OCI-LY3 (cell line): ENCODE data around the gene GPR21.

Experiments used
- H2AFZ ChIP-seq: fragments of 200-600, 300-600 bp; shearing (Covaris generic); 2 replicates; pipeline ENCODE4 v1.6.0; 2014; ENCODE audit warnings: antibody characterized with exemption, low read depth, low read length
- H3K27ac ChIP-seq: fragments of 200-600, 300-600 bp; sonication (generic); 2 replicates; pipeline ENCODE4 v1.5.1; 2014; ENCODE audit warnings: mild to moderate bottlenecking, low read length, moderate library complexity, mixed read lengths
- H3K27me3 ChIP-seq: fragments of 200-600, 300-600 bp; sonication (generic); 2 replicates; pipeline ENCODE4 v1.6.1; 2014; ENCODE audit warnings: low read depth, low read length, mixed read lengths
- H3K36me3 ChIP-seq: fragments of 200-600, 300-600 bp; sonication (generic); replicated peaks from 2 replicates; pipeline ENCODE3; 2014; ENCODE audit warnings: low read depth, low read length, mixed read lengths
- H3K4me1 ChIP-seq: fragments of 300-600, 200-600 bp; sonication (generic); 2 replicates; pipeline ENCODE4 v1.6.1; 2014; ENCODE audit warnings: low read length, mixed read lengths
- H3K4me2 ChIP-seq: fragments of 200-600, 300-600 bp; sonication (generic); 2 replicates; pipeline ENCODE4 v1.6.1; 2014; ENCODE audit warnings: low read length, mixed read lengths
- H3K4me3 ChIP-seq: fragments of 300-600, 200-600 bp; sonication (generic); 2 replicates; pipeline ENCODE4 v1.5.1; 2014; ENCODE audit warnings: antibody characterized with exemption, mild to moderate bottlenecking, low read length, moderate library complexity
- H3K79me2 ChIP-seq: fragments of 300-600, 200-600 bp; shearing (Covaris generic); 2 replicates; pipeline ENCODE4 v1.6.1; 2014; ENCODE audit warnings: mild to moderate bottlenecking, low read length, mixed read lengths
- H3K9ac ChIP-seq: fragments of 300-600, 200-600 bp; shearing (Covaris generic); 2 replicates; pipeline ENCODE4 v1.6.0; 2014; ENCODE audit warnings: mild to moderate bottlenecking, low read length, moderate library complexity
- H3K9me3 ChIP-seq: fragments of 200-600, 300-600 bp; shearing (Covaris generic); 2 replicates; pipeline ENCODE4 v1.6.1; 2014; ENCODE audit warnings: low read length, mixed read lengths; ENCODE audit not compliant: insufficient read depth
- H4K20me1 ChIP-seq: fragments of 200-600, 300-600 bp; sonication (generic); 2 replicates; pipeline ENCODE4 v1.6.1; 2016; ENCODE audit warnings: low read length, mixed read lengths; ENCODE audit not compliant: insufficient read depth
- EZH2phosphoT487 ChIP-seq: fragments of 200-600 bp; shearing (Covaris generic); IDR thresholded peaks from 2 replicates; pipeline ENCODE4 v1.6.1; 2018; ENCODE audit warnings: antibody characterized with exemption, mixed run types, low read depth
- TF ChIP-seq, protein P1 (sequence below): fragments of 200-600, 300-600 bp; sonication (generic); IDR thresholded peaks from 2 replicates; pipeline ENCODE4 v1.5.1; 2014; ENCODE audit warnings: antibody characterized with exemption, low read length, low read depth

Gene GPR21

GRCh38 chr9:122991370-122991830, 42.1 kb upstream of the GPR21 start:
- H4K20me1 ChIP-seq, result no peaks in the 10 kb centered on the region
- no peaks in the 10 kb centered on the region for H3K27me3 ChIP-seq
- no peak overlapping the region for H3K4me3 ChIP-seq
- TF ChIP-seq EZH2phosphoT487, result no peak
- TF ChIP-seq, protein P1, sequence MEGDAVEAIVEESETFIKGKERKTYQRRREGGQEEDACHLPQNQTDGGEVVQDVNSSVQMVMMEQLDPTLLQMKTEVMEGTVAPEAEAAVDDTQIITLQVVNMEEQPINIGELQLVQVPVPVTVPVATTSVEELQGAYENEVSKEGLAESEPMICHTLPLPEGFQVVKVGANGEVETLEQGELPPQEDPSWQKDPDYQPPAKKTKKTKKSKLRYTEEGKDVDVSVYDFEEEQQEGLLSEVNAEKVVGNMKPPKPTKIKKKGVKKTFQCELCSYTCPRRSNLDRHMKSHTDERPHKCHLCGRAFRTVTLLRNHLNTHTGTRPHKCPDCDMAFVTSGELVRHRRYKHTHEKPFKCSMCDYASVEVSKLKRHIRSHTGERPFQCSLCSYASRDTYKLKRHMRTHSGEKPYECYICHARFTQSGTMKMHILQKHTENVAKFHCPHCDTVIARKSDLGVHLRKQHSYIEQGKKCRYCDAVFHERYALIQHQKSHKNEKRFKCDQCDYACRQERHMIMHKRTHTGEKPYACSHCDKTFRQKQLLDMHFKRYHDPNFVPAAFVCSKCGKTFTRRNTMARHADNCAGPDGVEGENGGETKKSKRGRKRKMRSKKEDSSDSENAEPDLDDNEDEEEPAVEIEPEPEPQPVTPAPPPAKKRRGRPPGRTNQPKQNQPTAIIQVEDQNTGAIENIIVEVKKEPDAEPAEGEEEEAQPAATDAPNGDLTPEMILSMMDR, result peak; percentile 70
- no peak overlapping the region for H3K9ac ChIP-seq
- no peak overlapping the region for H3K4me2 ChIP-seq
- peaks cover 24% of the 10 kb centered on the region for H3K36me3 ChIP-seq
- peaks cover 10% of the 10 kb centered on the region; the same call in 1 of the 2 replicates for H3K79me2 ChIP-seq
- no peak overlapping the region for H3K27ac ChIP-seq
- no peak overlapping the region for H2AFZ ChIP-seq
- H3K9me3 ChIP-seq, result no peaks in the 10 kb centered on the region
- peaks cover 28% of the 10 kb centered on the region for H3K4me1 ChIP-seq

- Histone ChIP-seq H4K20me1 (no peaks in the 10 kb centered on the region), H3K9ac (no peak overlapping the region), H3K4me3 (no peak overlapping the region), H3K79me2 (no peaks in the 10 kb centered on the region), H3K27me3 (no peaks in the 10 kb centered on the region), H3K4me1 (no peaks in the 10 kb centered on the region), H3K36me3 (peaks cover 37% of the 10 kb centered on the region), H3K9me3 (no peaks in the 10 kb centered on the region), H2AFZ (no peak overlapping the region), H3K27ac (no peak overlapping the region), H3K4me2 (no peak overlapping the region)
- TF ChIP-seq, protein P1, result no peak
Measured at GRCh38 chr9:122996586-122996985, 36.9 kb upstream of the GPR21 start.

DNA sequence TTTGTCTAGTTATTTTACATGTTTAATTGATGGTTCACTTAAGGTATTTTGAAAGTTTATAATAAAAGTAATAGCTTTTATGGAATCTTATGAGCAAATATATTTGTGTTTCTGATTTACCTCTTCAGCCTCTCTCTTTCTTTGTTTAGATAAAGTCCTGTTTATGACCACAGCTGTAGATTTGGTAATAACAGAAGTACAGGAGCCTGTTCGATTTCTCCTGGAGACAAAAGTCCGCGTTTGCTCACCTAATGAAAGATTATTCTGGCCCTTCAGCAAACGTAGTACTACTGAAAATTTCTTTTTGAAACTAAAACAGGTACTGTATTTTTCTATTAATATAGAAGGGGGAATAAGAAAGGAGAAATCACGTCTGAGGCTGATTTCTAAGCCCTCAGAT, 35.0 kb upstream of the GPR21 start:
- Histone ChIP-seq H4K20me1 (no peaks in the 10 kb centered on the region), H3K4me1 (0 out of 2 replicates have a peak, but pooled peaks cover 3% of the 10 kb centered on the region), H3K9ac (no peak overlapping the region), H3K79me2 (no peaks in the 10 kb centered on the region), H3K4me2 (no peak overlapping the region), H3K4me3 (no peak overlapping the region), H3K27me3 (no peaks in the 10 kb centered on the region), H3K9me3 (no peaks in the 10 kb centered on the region), H3K36me3 (peaks cover 40% of the 10 kb centered on the region), H3K27ac (no peak overlapping the region), H2AFZ (no peak overlapping the region)
- TF ChIP-seq EZH2phosphoT487, result no peak
- TF ChIP-seq, protein P1, result no peak

DNA sequence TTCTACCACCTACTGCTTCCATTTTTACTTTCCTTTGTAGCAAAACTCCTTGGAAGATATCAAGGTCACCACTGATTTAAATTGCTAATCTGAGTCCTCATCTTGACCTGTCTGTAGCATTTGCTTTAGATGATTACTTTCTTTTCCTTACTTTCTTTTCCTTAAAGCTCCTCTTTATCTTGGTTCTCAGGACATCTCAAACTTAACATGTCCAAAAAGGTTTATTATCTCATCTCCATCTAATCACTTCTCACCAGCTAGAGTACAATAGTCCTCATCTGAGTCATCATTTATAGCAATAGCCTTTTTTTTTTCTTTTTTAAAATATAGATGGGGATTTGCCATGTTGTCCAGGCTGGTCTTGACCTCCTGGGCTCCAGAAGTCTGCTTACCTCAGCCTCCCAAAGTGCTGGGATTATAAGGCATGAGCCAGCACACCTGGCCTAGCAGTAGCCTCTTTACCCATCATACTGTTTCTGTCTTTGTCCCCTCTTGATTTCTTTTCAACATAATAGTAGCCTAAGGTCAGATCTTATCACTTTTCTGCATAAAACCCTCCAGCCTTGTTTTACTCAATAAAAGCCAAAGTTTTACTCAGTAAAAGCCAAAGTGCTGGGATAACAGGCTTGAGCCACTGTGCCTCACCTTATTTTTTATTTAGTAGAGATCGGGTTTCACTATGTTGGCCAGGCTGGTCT, 32.9 kb upstream of the GPR21 start:
- H4K20me1 ChIP-seq, result no peaks in the 10 kb centered on the region
- H3K36me3 ChIP-seq, result peaks cover 41% of the 10 kb centered on the region
- H3K27me3 ChIP-seq, result no peaks in the 10 kb centered on the region
- H3K9ac ChIP-seq, result no peak overlapping the region
- no peaks in the 10 kb centered on the region for H3K79me2 ChIP-seq
- H3K4me2 ChIP-seq, result no peak overlapping the region
- H3K4me1 ChIP-seq, result 0 out of 2 replicates have a peak, but pooled peaks cover 3% of the 10 kb centered on the region
- H3K4me3 ChIP-seq, result no peak overlapping the region
- H3K9me3 ChIP-seq, result no peaks in the 10 kb centered on the region
- no peak overlapping the region for H3K27ac ChIP-seq
- no peak for TF ChIP-seq EZH2phosphoT487
- TF ChIP-seq, protein P1, result no peak
- no peak overlapping the region for H2AFZ ChIP-seq
